ENCODE results near the gene PARP2. TPM values are rescaled to one million over a fixed set of nuclear protein-coding genes. Genes with fewer than 3 reads are reported as not detected.

The PARP2 gene
- total RNA-seq, 1 donor from 2014 or later, result 36.3 TPM

DNA sequence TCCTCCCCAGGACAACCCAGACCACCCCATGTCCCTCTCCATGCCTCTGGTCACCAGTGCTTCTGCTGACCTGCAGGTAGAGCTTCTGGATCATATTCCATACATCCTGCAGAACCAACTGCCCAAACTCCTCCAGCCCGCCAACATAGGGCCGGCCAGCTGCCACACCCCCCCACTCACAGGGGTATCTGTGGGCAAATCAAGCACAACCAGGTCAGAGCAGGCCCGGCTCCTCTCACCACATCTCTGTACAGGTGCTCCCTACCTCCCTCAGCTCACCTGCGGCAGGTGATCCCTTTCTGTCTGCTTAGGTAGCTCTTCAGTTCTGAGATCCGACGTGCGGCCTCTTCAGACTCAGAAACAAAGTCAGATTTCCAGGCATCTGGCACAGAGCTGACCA lies 40.9 kb downstream of the PARP2 start:
- Mint-ChIP-seq H3K9me3 (no peaks in the 10 kb centered on the region), H3K27me3 (no peaks in the 10 kb centered on the region), H3K4me1 (ENCODE audit: unreplicated experiment) (no peaks in the 10 kb centered on the region), H3K36me3 (peaks cover 19% of the 10 kb centered on the region), H3K4me3 (no peak overlapping the region), H3K27ac (no peak overlapping the region)
- DNase-seq (ENCODE audit: extremely low spot score, unreplicated experiment), result no peak
- TF ChIP-seq, protein P1, sequence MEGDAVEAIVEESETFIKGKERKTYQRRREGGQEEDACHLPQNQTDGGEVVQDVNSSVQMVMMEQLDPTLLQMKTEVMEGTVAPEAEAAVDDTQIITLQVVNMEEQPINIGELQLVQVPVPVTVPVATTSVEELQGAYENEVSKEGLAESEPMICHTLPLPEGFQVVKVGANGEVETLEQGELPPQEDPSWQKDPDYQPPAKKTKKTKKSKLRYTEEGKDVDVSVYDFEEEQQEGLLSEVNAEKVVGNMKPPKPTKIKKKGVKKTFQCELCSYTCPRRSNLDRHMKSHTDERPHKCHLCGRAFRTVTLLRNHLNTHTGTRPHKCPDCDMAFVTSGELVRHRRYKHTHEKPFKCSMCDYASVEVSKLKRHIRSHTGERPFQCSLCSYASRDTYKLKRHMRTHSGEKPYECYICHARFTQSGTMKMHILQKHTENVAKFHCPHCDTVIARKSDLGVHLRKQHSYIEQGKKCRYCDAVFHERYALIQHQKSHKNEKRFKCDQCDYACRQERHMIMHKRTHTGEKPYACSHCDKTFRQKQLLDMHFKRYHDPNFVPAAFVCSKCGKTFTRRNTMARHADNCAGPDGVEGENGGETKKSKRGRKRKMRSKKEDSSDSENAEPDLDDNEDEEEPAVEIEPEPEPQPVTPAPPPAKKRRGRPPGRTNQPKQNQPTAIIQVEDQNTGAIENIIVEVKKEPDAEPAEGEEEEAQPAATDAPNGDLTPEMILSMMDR (conservative IDR thresholded peaks at IDR 0.05), result no peak

DNA sequence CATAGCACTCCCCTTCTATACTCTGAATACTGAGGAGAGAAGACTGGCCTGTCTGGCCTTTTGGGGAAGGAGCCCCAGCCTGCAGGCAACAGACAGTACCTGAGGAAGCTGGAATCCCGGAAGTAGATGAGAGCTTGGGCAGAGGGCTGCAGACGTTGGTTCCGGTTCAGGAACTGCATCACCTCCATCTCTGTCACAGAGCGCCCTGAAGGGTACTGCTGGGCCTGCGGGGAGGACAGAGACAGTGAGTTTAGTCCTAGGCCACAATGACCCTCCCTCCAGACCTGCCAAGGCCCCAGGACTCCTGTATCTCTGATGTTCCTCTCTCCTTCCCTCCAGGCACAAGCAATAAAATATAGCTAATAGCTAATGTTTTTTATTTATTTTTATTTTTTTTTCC lies 41.5 kb downstream of the PARP2 start:
- H3K27ac Mint-ChIP-seq, result no peak overlapping the region
- H3K36me3 Mint-ChIP-seq, result peaks cover 20% of the 10 kb centered on the region
- no peak overlapping the region for H3K4me3 Mint-ChIP-seq
- no peak for DNase-seq (ENCODE audit: extremely low spot score, unreplicated experiment)
- H3K9me3 Mint-ChIP-seq, result no peaks in the 10 kb centered on the region
- H3K4me1 Mint-ChIP-seq (ENCODE audit: unreplicated experiment), result no peaks in the 10 kb centered on the region
- TF ChIP-seq, protein P1 (conservative IDR thresholded peaks at IDR 0.05), result no peak
- H3K27me3 Mint-ChIP-seq, result no peaks in the 10 kb centered on the region

DNA sequence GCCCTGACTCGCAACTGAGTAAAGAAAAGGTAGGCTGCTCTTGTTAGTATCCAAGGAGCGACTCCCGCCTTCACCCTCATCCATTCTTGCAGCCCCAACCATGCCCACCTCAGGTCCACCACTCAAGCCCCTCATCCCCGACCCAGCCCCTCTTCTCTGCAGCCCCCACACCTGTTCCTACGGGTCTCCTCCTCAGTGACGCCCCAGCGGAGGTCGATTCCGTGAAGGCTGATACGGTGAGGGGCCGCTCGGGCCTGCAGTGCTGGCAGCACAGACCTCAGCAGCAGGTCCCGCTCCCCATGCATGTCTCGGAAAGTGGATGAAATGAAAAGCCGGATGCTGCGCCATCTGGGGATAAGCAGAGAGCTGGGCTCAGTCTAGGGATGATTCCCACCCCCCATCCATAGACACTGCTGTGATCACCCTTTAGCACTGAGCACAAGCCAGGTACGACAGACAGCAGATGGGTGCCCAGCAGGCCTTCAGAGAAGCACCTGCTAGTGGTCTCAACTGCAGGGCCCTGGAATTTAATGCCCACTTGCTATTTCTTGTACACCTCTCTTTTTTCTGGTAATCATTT lies 42.9 kb downstream of the PARP2 start:
- Mint-ChIP-seq H3K9me3 (no peaks in the 10 kb centered on the region), H3K27me3 (no peaks in the 10 kb centered on the region), H3K27ac (no peak overlapping the region), H3K4me1 (ENCODE audit: unreplicated experiment) (no peaks in the 10 kb centered on the region), H3K4me3 (no peak overlapping the region), H3K36me3 (peaks cover 14% of the 10 kb centered on the region)
- TF ChIP-seq, protein P1 (conservative IDR thresholded peaks at IDR 0.05), result no peak
- no peak for DNase-seq (ENCODE audit: extremely low spot score, unreplicated experiment)

DNA sequence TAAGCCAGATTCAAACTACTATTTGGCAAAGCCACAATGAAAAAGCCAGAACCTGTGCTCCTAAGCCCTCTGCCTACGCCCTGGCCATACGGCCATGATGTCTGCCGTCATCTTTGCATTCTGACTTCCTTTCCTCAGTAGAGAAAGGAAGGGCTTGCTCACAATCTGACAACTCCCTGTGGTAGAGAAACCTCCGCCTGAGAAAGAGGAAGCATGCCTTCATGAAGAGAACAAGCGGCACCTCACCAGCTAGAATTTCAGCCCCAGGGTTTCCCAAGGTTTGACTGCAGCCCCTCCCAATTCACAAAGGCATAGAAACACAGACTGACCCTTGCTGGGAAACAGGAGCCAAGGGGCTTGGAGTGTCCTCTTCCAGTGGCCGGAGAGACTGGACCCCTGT lies 44.1 kb downstream of the PARP2 start:
- Mint-ChIP-seq H3K27me3 (no peaks in the 10 kb centered on the region), H3K36me3 (peaks cover 14% of the 10 kb centered on the region), H3K4me3 (no peak overlapping the region), H3K4me1 (ENCODE audit: unreplicated experiment) (no peaks in the 10 kb centered on the region), H3K27ac (no peak overlapping the region), H3K9me3 (no peaks in the 10 kb centered on the region)
- TF ChIP-seq, protein P1 (conservative IDR thresholded peaks at IDR 0.05), result no peak
- no peak for DNase-seq (ENCODE audit: extremely low spot score, unreplicated experiment)

DNA sequence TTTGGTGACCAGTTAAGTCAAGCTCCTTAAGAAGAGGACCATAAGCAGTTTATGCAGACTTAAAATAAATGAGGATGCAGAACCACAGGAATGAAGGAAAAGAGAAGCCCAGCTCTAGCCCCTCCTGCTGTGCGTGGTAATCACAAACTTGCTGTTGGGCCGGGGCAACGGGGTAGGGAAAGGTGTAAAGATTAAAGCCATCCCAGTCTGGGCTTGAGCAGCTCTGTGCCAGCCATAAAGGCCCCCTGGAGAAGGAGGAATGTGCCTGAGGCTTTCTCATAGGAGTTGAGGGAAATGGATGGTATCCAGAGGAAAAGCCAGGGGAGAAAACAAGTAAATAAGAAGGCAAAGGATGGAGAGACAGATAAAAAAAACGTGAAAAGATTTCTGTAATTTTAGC lies 44.7 kb downstream of the PARP2 start:
- Mint-ChIP-seq H3K27ac (no peak overlapping the region), H3K9me3 (no peaks in the 10 kb centered on the region), H3K27me3 (no peaks in the 10 kb centered on the region), H3K4me3 (no peak overlapping the region), H3K4me1 (ENCODE audit: unreplicated experiment) (no peaks in the 10 kb centered on the region), H3K36me3 (peaks cover 14% of the 10 kb centered on the region)
- DNase-seq (ENCODE audit: extremely low spot score, unreplicated experiment), result no peak
- TF ChIP-seq, protein P1 (conservative IDR thresholded peaks at IDR 0.05), result no peak

DNA sequence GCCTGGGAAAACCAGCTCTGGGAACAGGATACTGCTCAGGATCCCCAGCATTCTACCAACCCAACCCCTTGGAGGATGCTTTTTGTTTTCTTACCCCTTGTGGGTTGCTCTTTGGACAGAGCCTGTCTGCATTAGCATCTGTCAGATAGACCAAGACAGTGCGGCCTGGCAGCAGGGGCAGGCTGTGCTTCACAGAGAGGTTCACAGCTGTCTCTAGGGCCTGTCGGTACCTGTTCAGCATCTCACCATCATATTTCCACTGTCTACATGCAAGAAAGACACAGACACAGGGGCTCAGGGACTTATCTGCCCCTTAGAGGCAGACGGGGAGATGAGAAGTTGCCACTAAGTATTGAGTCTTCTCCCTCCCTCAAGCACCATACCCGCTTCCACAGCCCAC lies 48.1 kb downstream of the PARP2 start:
- DNase-seq (ENCODE audit: extremely low spot score, unreplicated experiment), result no peak
- H3K27me3 Mint-ChIP-seq, result no peaks in the 10 kb centered on the region
- TF ChIP-seq, protein P1 (conservative IDR thresholded peaks at IDR 0.05), result no peak
- peaks cover 22% of the 10 kb centered on the region for H3K36me3 Mint-ChIP-seq
- no peak overlapping the region for H3K4me3 Mint-ChIP-seq
- no peak overlapping the region for H3K27ac Mint-ChIP-seq
- no peaks in the 10 kb centered on the region for H3K4me1 Mint-ChIP-seq (ENCODE audit: unreplicated experiment)
- no peaks in the 10 kb centered on the region for H3K9me3 Mint-ChIP-seq
